Measurements from ENCODE around the gene PAK2.
"Not testable (repeated sequence)": the region's sequence is repeated elsewhere in the genome, so short reads cannot be mapped to it uniquely, and the experiment has no call there.

The PAK2 gene

GRCh38 chr3:196707566-196707965, 32.1 kb upstream of the PAK2 start:
- Histone ChIP-seq H3K4me1 (ENCODE audit: control insufficient read depth, insufficient read depth, low read length) (peaks cover 5% of the 10 kb centered on the region), H3K9ac (ENCODE audit: low read length) (no peak overlapping the region), H3K36me3 (ENCODE audit: control insufficient read depth, insufficient read depth, low read length, severe bottlenecking) (no peaks in the 10 kb centered on the region), H3K4me3 (ENCODE audit: low read length) (no peak overlapping the region), H3K9me3 (ENCODE audit: control insufficient read depth, low read length) (no peaks in the 10 kb centered on the region), H3K27me3 (replicated peaks; ENCODE audit: control insufficient read depth, insufficient read depth, low read length) (no peaks in the 10 kb centered on the region)
- DNase-seq (ENCODE audit: low read depth): no peak

- H3K36me3 ChIP-seq (ENCODE audit: control insufficient read depth, insufficient read depth, low read length, severe bottlenecking): no peaks in the 10 kb centered on the region
- H3K4me1 ChIP-seq (ENCODE audit: control insufficient read depth, insufficient read depth, low read length): peaks cover 11% of the 10 kb centered on the region
- H3K4me3 ChIP-seq (ENCODE audit: low read length): no peak overlapping the region
- no peaks in the 10 kb centered on the region for H3K27me3 ChIP-seq (replicated peaks; ENCODE audit: control insufficient read depth, insufficient read depth, low read length)
- H3K9me3 ChIP-seq (ENCODE audit: control insufficient read depth, low read length): no peaks in the 10 kb centered on the region
- no peak overlapping the region for H3K9ac ChIP-seq (ENCODE audit: low read length)
- no peak for DNase-seq (ENCODE audit: low read depth)
These were observed 31.2 kb upstream of the PAK2 start for GRCh38 chr3:196708467-196708866.

GRCh38 chr3:196711838-196712513, 27.7 kb upstream of the PAK2 start, which contains the start of the genes CEP19 and PIGX:
CEP19 (minus strand) TSS chr3:196712250; CDS start chr3:196708657, 3,593 bp downstream.
PIGX (plus strand) TSS chr3:196712377.
- no peaks in the 10 kb centered on the region for H3K9me3 ChIP-seq (ENCODE audit: control insufficient read depth, low read length)
- H3K9ac ChIP-seq (ENCODE audit: low read length): peak within 1 kb of the TSS; percentile 91
- peaks cover 12% of the 10 kb centered on the region for H3K4me1 ChIP-seq (ENCODE audit: control insufficient read depth, insufficient read depth, low read length)
- peak; percentile 95 for DNase-seq (ENCODE audit: low read depth)
- no peaks in the 10 kb centered on the region for H3K27me3 ChIP-seq (replicated peaks; ENCODE audit: control insufficient read depth, insufficient read depth, low read length)
- no peaks in the 10 kb centered on the region for H3K36me3 ChIP-seq (ENCODE audit: control insufficient read depth, insufficient read depth, low read length, severe bottlenecking)
- H3K4me3 ChIP-seq (ENCODE audit: low read length): peak within 1 kb of the TSS; percentile 86

GRCh38 chr3:196712514-196713413, 26.9 kb upstream of the PAK2 start:
- DNase-seq (ENCODE audit: low read depth): peak; percentile 92
- H3K4me1 ChIP-seq (ENCODE audit: control insufficient read depth, insufficient read depth, low read length): peaks cover 12% of the 10 kb centered on the region

GRCh38 chr3:196717162-196717561, 22.5 kb upstream of the PAK2 start:
- H3K36me3 ChIP-seq (ENCODE audit: control insufficient read depth, insufficient read depth, low read length, severe bottlenecking); H3K9ac ChIP-seq (ENCODE audit: low read length); H3K4me3 ChIP-seq (ENCODE audit: low read length); DNase-seq (ENCODE audit: low read depth); H3K9me3 ChIP-seq (ENCODE audit: control insufficient read depth, low read length); H3K27me3 ChIP-seq (replicated peaks; ENCODE audit: control insufficient read depth, insufficient read depth, low read length); H3K4me1 ChIP-seq (ENCODE audit: control insufficient read depth, insufficient read depth, low read length): not testable (repeated sequence)

More at GRCh38 chr3:196712514-196713413, 26.9 kb upstream of the PAK2 start:
- peak overlapping the region; percentile 86 for H3K4me3 ChIP-seq (ENCODE audit: low read length)
- no peaks in the 10 kb centered on the region for H3K27me3 ChIP-seq (replicated peaks; ENCODE audit: control insufficient read depth, insufficient read depth, low read length)
- no peaks in the 10 kb centered on the region for H3K36me3 ChIP-seq (ENCODE audit: control insufficient read depth, insufficient read depth, low read length, severe bottlenecking)
- no peaks in the 10 kb centered on the region for H3K9me3 ChIP-seq (ENCODE audit: control insufficient read depth, low read length)
- H3K9ac ChIP-seq (ENCODE audit: low read length): peak overlapping the region; percentile 91

- Histone ChIP-seq H3K36me3 (ENCODE audit: control insufficient read depth, insufficient read depth, low read length, severe bottlenecking) (peaks cover 16% of the 10 kb centered on the region), H3K4me3 (ENCODE audit: low read length) (no peak overlapping the region)
These were observed 18.6 kb upstream of the PAK2 start for GRCh38 chr3:196721097-196721496.

GRCh38 chr3:196726788-196727675, 12.6 kb upstream of the PAK2 start:
- Histone ChIP-seq H3K4me1 (ENCODE audit: control insufficient read depth, insufficient read depth, low read length) (peaks cover 4% of the 10 kb centered on the region), H3K27me3 (replicated peaks; ENCODE audit: control insufficient read depth, insufficient read depth, low read length) (no peaks in the 10 kb centered on the region), H3K9ac (ENCODE audit: low read length) (no peak overlapping the region), H3K9me3 (ENCODE audit: control insufficient read depth, low read length) (no peaks in the 10 kb centered on the region), H3K4me3 (ENCODE audit: low read length) (no peak overlapping the region), H3K36me3 (ENCODE audit: control insufficient read depth, insufficient read depth, low read length, severe bottlenecking) (peaks cover 17% of the 10 kb centered on the region)
- DNase-seq (ENCODE audit: low read depth): peak; percentile 30

More at GRCh38 chr3:196721097-196721496, 18.6 kb upstream of the PAK2 start:
- no peak for DNase-seq (ENCODE audit: low read depth)
- Histone ChIP-seq H3K9me3 (ENCODE audit: control insufficient read depth, low read length) (no peaks in the 10 kb centered on the region), H3K4me1 (ENCODE audit: control insufficient read depth, insufficient read depth, low read length) (no peaks in the 10 kb centered on the region), H3K27me3 (replicated peaks; ENCODE audit: control insufficient read depth, insufficient read depth, low read length) (no peaks in the 10 kb centered on the region), H3K9ac (ENCODE audit: low read length) (no peak overlapping the region)

- H3K9me3 ChIP-seq (ENCODE audit: control insufficient read depth, low read length): no peaks in the 10 kb centered on the region
- H3K36me3 ChIP-seq (ENCODE audit: control insufficient read depth, insufficient read depth, low read length, severe bottlenecking): no peaks in the 10 kb centered on the region
- H3K27me3 ChIP-seq (replicated peaks; ENCODE audit: control insufficient read depth, insufficient read depth, low read length): no peaks in the 10 kb centered on the region
- H3K4me1 ChIP-seq (ENCODE audit: control insufficient read depth, insufficient read depth, low read length): peaks cover 3% of the 10 kb centered on the region
- no peak overlapping the region for H3K4me3 ChIP-seq (ENCODE audit: low read length)
- DNase-seq (ENCODE audit: low read depth): peak; percentile 27
- no peak overlapping the region for H3K9ac ChIP-seq (ENCODE audit: low read length)
These were observed 3.9 kb upstream of the PAK2 start for GRCh38 chr3:196735751-196736150.

GRCh38 chr3:196736670-196737374, 2.8 kb upstream of the PAK2 start:
- no peaks in the 10 kb centered on the region for H3K27me3 ChIP-seq (replicated peaks; ENCODE audit: control insufficient read depth, insufficient read depth, low read length)
- peaks cover 9% of the 10 kb centered on the region for H3K4me1 ChIP-seq (ENCODE audit: control insufficient read depth, insufficient read depth, low read length)
- DNase-seq (ENCODE audit: low read depth): no peak
- H3K4me3 ChIP-seq (ENCODE audit: low read length): no peak overlapping the region
- H3K9ac ChIP-seq (ENCODE audit: low read length): no peak overlapping the region
- no peaks in the 10 kb centered on the region for H3K36me3 ChIP-seq (ENCODE audit: control insufficient read depth, insufficient read depth, low read length, severe bottlenecking)
- no peaks in the 10 kb centered on the region for H3K9me3 ChIP-seq (ENCODE audit: control insufficient read depth, low read length)

- no peak for DNase-seq (ENCODE audit: low read depth)
- H3K36me3 ChIP-seq (ENCODE audit: control insufficient read depth, insufficient read depth, low read length, severe bottlenecking): no peaks in the 10 kb centered on the region
- no peak overlapping the region for H3K4me3 ChIP-seq (ENCODE audit: low read length)
- no peaks in the 10 kb centered on the region for H3K9me3 ChIP-seq (ENCODE audit: control insufficient read depth, low read length)
- H3K9ac ChIP-seq (ENCODE audit: low read length): no peak overlapping the region
- peaks cover 15% of the 10 kb centered on the region for H3K4me1 ChIP-seq (ENCODE audit: control insufficient read depth, insufficient read depth, low read length)
- H3K27me3 ChIP-seq (replicated peaks; ENCODE audit: control insufficient read depth, insufficient read depth, low read length): no peaks in the 10 kb centered on the region
These were observed 2.0 kb upstream of the PAK2 start for GRCh38 chr3:196737655-196738054.
